Left lung (tissue), 10 donors: Measurements from ENCODE around the gene TMX2. TPM values are rescaled to one million over a fixed set of nuclear protein-coding genes. Genes with fewer than 3 reads are reported as not detected.
"Not testable (repeated sequence)": the region's sequence is repeated elsewhere in the genome, so short reads cannot be mapped to it uniquely, and the experiment has no call there.

Experiments
- ATAC-seq: fragments of 200-7000 bp; cut with Tn5 transposase; one replicate; pipeline ENCODE4 v1.9.1; 2020; ENCODE audit warnings: moderate library complexity
- DNase-seq, 4 donors: peaks; one replicate each; pipeline ENCODE4 v3.0.0-alpha.2; 2013 to 2020
- H3K27ac ChIP-seq, 2 donors: fragments of 200-600 bp; sonication (generic) in 1 of 2; one replicate each; pipeline versions ENCODE4 v1.5.0 to v1.8.0; 2020 to 2021
- H3K27me3 ChIP-seq, 2 donors: fragments of 200-600 bp; sonication (generic) in 1 of 2; one replicate each; pipeline versions ENCODE4 v1.5.0 to v1.8.0; 2020 to 2021
- H3K36me3 ChIP-seq, 2 donors: fragments of 200-600 bp; sonication (generic) in 1 of 2; one replicate each; pipeline versions ENCODE4 v1.5.0 to v1.8.0; 2020 to 2021
- H3K4me1 ChIP-seq, 2 donors: fragments of 200-600 bp; one replicate each; pipeline ENCODE4 v1.8.0; 2021
- H3K4me3 ChIP-seq, 2 donors: fragments of 200-600 bp; sonication (generic) in 1 of 2; one replicate each; pipeline versions ENCODE4 v1.5.0 to v1.8.0; 2020 to 2021; ENCODE audit warnings: mild to moderate bottlenecking in 1 of 2
- H3K9me3 ChIP-seq, 2 donors: fragments of 200-600 bp; sonication (generic) in 1 of 2; one replicate each; pipeline versions ENCODE4 v1.5.0 to v1.8.0; 2020 to 2021
- CTCF ChIP-seq, 2 donors: fragments of 200-600 bp; sonication (generic) in 1 of 2; IDR thresholded peaks; one replicate each; pipeline versions ENCODE4 v1.5.0 to v1.8.0; 2021; ENCODE audit warnings: antibody characterized with exemption in 2 of 2
- intact Hi-C, 2 donors: fragments of 100-400 bp; cut with DNase I; formaldehyde crosslinking; loops; one replicate each; pipeline versions ENCODE4 v1.11.2 to v1.14.2; 2022
- polyA plus RNA-seq, 6 donors: library from polyadenylated mRNA; unstranded; fragments of 120-200 nt; gene quantifications; one replicate each; pipeline ENCODE4 v1.2.1, GENCODE V29; 2013; ENCODE audit not compliant: insufficient read length in 6 of 6
- total RNA-seq, 2 donors: library from RNA; stranded (reverse); fragmentation: NEBNext Ultra II Directional; extraction: Animal tissue kit (Norgen Biotek cat#: 25700); gene quantifications; one replicate each; pipeline ENCODE4 v1.2.1, GENCODE V29; 2021
- donor health status: DM: no; HTN: yes; CAD: no.
- donor health status: DM: no; HTN: no; CAD: no.

Gene TMX2
- total and polyA plus RNA-seq, 8 donors = 67.7 to 107 (median 90.4) TPM

GRCh38 chr11:57698843-57699365 lies 13.5 kb upstream of the TMX2 start:
- Histone ChIP-seq H3K36me3 (peaks cover 5 to 100% of the 10 kb centered on the region in 2 donors), H3K4me1 (no peaks in the 10 kb centered on the region), H3K27me3 (no peaks in the 10 kb centered on the region), H3K27ac (no peak overlapping the region), H3K4me3 (no peak overlapping the region), H3K9me3 (no peaks in the 10 kb centered on the region)
- intact Hi-C loops = no loop called here
- DNase-seq (no peak), ATAC-seq (no peak)
- no peak for TF ChIP-seq CTCF (IDR thresholded peaks at IDR 0.05)

GRCh38 chr11:57699813-57700212 lies 12.6 kb upstream of the TMX2 start:
- Histone ChIP-seq H3K4me3 (no peak overlapping the region), H3K27me3 (no peaks in the 10 kb centered on the region), H3K4me1 (no peaks in the 10 kb centered on the region), H3K27ac (no peak overlapping the region), H3K9me3 (no peaks in the 10 kb centered on the region), H3K36me3 (peaks cover 5 to 100% of the 10 kb centered on the region in 2 donors)
- DNase-seq = no peak
- intact Hi-C loops = no loop called here
- no peak for ATAC-seq
- no peak for TF ChIP-seq CTCF (IDR thresholded peaks at IDR 0.05)

- H3K4me3 ChIP-seq = no peak overlapping the region
- intact Hi-C loops = no loop called here
- no peaks in the 10 kb centered on the region for H3K4me1 ChIP-seq
- TF ChIP-seq CTCF (IDR thresholded peaks at IDR 0.05) = no peak
- DNase-seq (no peak), ATAC-seq (no peak)
- H3K27ac ChIP-seq = no peak overlapping the region
- H3K27me3 ChIP-seq = no peaks in the 10 kb centered on the region
- H3K9me3 ChIP-seq = no peaks in the 10 kb centered on the region
- peaks cover 5 to 99% of the 10 kb centered on the region in 2 donors for H3K36me3 ChIP-seq
Measured at GRCh38 chr11:57700425-57700824, 12.0 kb upstream of the TMX2 start.

- no peak overlapping the region for H3K27ac ChIP-seq
- no peak overlapping the region for H3K4me3 ChIP-seq
- DNase-seq (no peak), ATAC-seq (no peak)
- intact Hi-C loops = no loop called here
- no peaks in the 10 kb centered on the region for H3K9me3 ChIP-seq
- H3K4me1 ChIP-seq = no peaks in the 10 kb centered on the region
- H3K27me3 ChIP-seq = no peaks in the 10 kb centered on the region
- peaks cover 5 to 76% of the 10 kb centered on the region in 2 donors for H3K36me3 ChIP-seq
- no peak for TF ChIP-seq CTCF (IDR thresholded peaks at IDR 0.05)
Measured at GRCh38 chr11:57703341-57703740, 9.1 kb upstream of the TMX2 start.

- no peak for TF ChIP-seq CTCF (IDR thresholded peaks at IDR 0.05)
- H3K27me3 ChIP-seq = no peaks in the 10 kb centered on the region
- no peak overlapping the region for H3K4me3 ChIP-seq
- ATAC-seq (no peak), DNase-seq (no peak)
- intact Hi-C loops = no loop called here
- H3K27ac ChIP-seq = no peak overlapping the region
- H3K36me3 ChIP-seq = peaks cover 0 to 72% of the 10 kb centered on the region in 2 donors
- peaks cover 0 to 6% of the 10 kb centered on the region in 2 donors for H3K4me1 ChIP-seq
- no peaks in the 10 kb centered on the region for H3K9me3 ChIP-seq
Measured at GRCh38 chr11:57704932-57705331, 7.5 kb upstream of the TMX2 start.

- H3K4me3 ChIP-seq, intact Hi-C loops, H3K9me3 ChIP-seq, H3K27ac ChIP-seq, DNase-seq, H3K27me3 ChIP-seq: not testable (repeated sequence)
- Histone ChIP-seq H3K4me1 (peaks cover 0 to 11% of the 10 kb centered on the region in 2 donors), H3K36me3 (peaks cover 0 to 67% of the 10 kb centered on the region in 2 donors)
- peak; percentile 56 for ATAC-seq
Measured at GRCh38 chr11:57705432-57705831, 7.0 kb upstream of the TMX2 start.
